K562 (cell line): Measurements from ENCODE around the gene SCGB1A1. TPM values are rescaled to one million over a fixed set of nuclear protein-coding genes. Genes with fewer than 3 reads are reported as not detected.

ENCODE experiments used
- ATAC-seq: fragments of 200-7000 bp; cut with Tn5 transposase; 3 replicates; pipeline ENCODE4 v1.9.1; 2020; ENCODE audit warnings: moderate library complexity
- BruUV-seq: library from RNA; stranded (reverse); fragments of 400-500 nt; replicated peaks from 2 replicates; lab custom pipeline; 2021; lab: Mats Ljungman, UMichigan
- CTCF ChIA-PET: fragments of 300-600 bp; formaldehyde crosslinking; extraction: SDS; loops from one replicate; lab custom pipeline; 2021; ENCODE audit warnings: low intra/inter-chr PET ratio; lab: Yijun Ruan, JAX
- POLR2A ChIA-PET: fragments of 300-600, 350-650 bp; sonication (Branson Sonifier 250); formaldehyde crosslinking; extraction: SDS; loops from one replicate; lab custom pipeline; 2021; ENCODE audit warnings: antibody characterized with exemption, inconsistent platforms; lab: Yijun Ruan, JAX
- DNase-seq, 4 experiments: peaks; one replicate each; pipeline versions ENCODE4 v3.0.0 to v3.0.0-alpha.2; 2011 to 2018; ENCODE audit warnings: low spot score in 3 of 4, mixed read lengths in 3 of 4; ENCODE audit errors: extremely low read depth in 1 of 4
- FAIRE-seq: peaks from 2 replicates; lab custom pipeline; 2011; peaks lifted over from hg19 to GRCh38; lab: Jason Lieb, UNC
- H2AFZ ChIP-seq: 2 replicates; pipeline ENCODE4 v1.6.0; 2011; ENCODE audit warnings: low read depth, low read length, control low read depth, inconsistent platforms
- H3K27ac ChIP-seq: fragments of 200-600 bp; 3 replicates; pipeline ENCODE4 v1.8.0; 2011; ENCODE audit warnings: low read depth, mild to moderate bottlenecking, control low read depth, inconsistent platforms, low read length, moderate library complexity, mixed read lengths; ENCODE audit errors: extremely low read depth
- H3K27me3 ChIP-seq, 2 experiments: fragments of 300-600 bp in 1 of 2; 2 replicates in 1 of 2; 3 replicates in 1 of 2; pipeline versions ENCODE4 v1.6.0 to v1.8.0; 2011; ENCODE audit warnings: inconsistent platforms in 2 of 2, low read length in 2 of 2, mild to moderate bottlenecking in 1 of 2, mixed read lengths in 1 of 2, moderate library complexity in 1 of 2; ENCODE audit not compliant: control insufficient read depth in 2 of 2, insufficient read depth in 2 of 2
- H3K36me3 ChIP-seq: fragments of 300-600 bp; 3 replicates; pipeline ENCODE4 v1.8.0; 2011; ENCODE audit warnings: mild to moderate bottlenecking, low read length, inconsistent platforms; ENCODE audit not compliant: control insufficient read depth, insufficient read depth
- H3K4me1 ChIP-seq, 2 experiments: fragments of 200-600 bp in 1 of 2; replicated peaks in 1 of 2; 2 replicates in 1 of 2; 3 replicates in 1 of 2; pipeline versions ENCODE4 v1.5.1 to v1.8.0; 2011; ENCODE audit warnings: inconsistent platforms in 2 of 2, low read length in 2 of 2, mild to moderate bottlenecking in 1 of 2, mixed read lengths in 1 of 2, moderate library complexity in 1 of 2; ENCODE audit not compliant: control insufficient read depth in 2 of 2, insufficient read depth in 2 of 2
- H3K4me2 ChIP-seq: 2 replicates; pipeline ENCODE4 v1.6.1; 2011; ENCODE audit warnings: low read length, control low read depth, inconsistent platforms, mixed read lengths; ENCODE audit not compliant: insufficient read depth
- H3K4me3 ChIP-seq: fragments of 200-600 bp; sonication (generic), shearing (Covaris generic); 2 replicates; pipeline ENCODE4 v1.5.1; 2016; ENCODE audit warnings: control low read depth, inconsistent platforms
- H3K79me2 ChIP-seq: fragments of 200-600 bp; 3 replicates; pipeline ENCODE4 v1.8.0; 2011; ENCODE audit warnings: low read length, inconsistent platforms; ENCODE audit not compliant: control insufficient read depth, insufficient read depth
- H3K9ac ChIP-seq, 2 experiments: 2 replicates each; pipeline versions ENCODE4 v1.6.0 to v1.6.1; 2011; ENCODE audit warnings: low read depth in 2 of 2, low read length in 2 of 2, control low read depth in 1 of 2, inconsistent platforms in 1 of 2, mild to moderate bottlenecking in 1 of 2, mixed read lengths in 1 of 2; ENCODE audit not compliant: insufficient read depth in 1 of 2
- H3K9me1 ChIP-seq: one replicate; pipeline ENCODE4 v1.6.0; 2011; ENCODE audit warnings: inconsistent platforms, mild to moderate bottlenecking, low read length, moderate library complexity; ENCODE audit not compliant: control insufficient read depth, insufficient read depth
- H3K9me3 ChIP-seq: replicated peaks from 2 replicates; pipeline ENCODE4 v1.5.1; 2011; ENCODE audit warnings: low read depth, low read length, inconsistent platforms; ENCODE audit not compliant: control insufficient read depth, insufficient read depth
- H4K20me1 ChIP-seq: replicated peaks from 2 replicates; pipeline ENCODE4 v1.6.1; 2011; ENCODE audit warnings: low read length, inconsistent platforms, mixed read lengths; ENCODE audit not compliant: control insufficient read depth, insufficient read depth
- ARHGAP35 ChIP-seq: fragments of 450-650 bp; IDR thresholded peaks from 2 replicates; pipeline ENCODE4 v1.6.1; 2018; ENCODE audit not compliant: partially characterized antibody
- ASH1L ChIP-seq: fragments of 450-650 bp; IDR thresholded peaks from 2 replicates; pipeline ENCODE4 v1.6.1; 2018; ENCODE audit warnings: borderline replicate concordance, mild to moderate bottlenecking, low read depth; ENCODE audit not compliant: partially characterized antibody
- DACH1 ChIP-seq: fragments of 450-650 bp; IDR thresholded peaks from 2 replicates; pipeline ENCODE4 v1.6.1; 2018; ENCODE audit not compliant: partially characterized antibody
- DLX4 ChIP-seq: fragments of 250-450 bp; sonication (Bioruptor Pico); IDR thresholded peaks from 2 replicates; pipeline ENCODE4 v1.6.1; 2021; ENCODE audit warnings: mild to moderate bottlenecking
- HSF4 ChIP-seq: fragments of 250-450 bp; sonication (Bioruptor Pico); IDR thresholded peaks from 2 replicates; pipeline ENCODE4 v2.1.2; 2022; ENCODE audit warnings: mild to moderate bottlenecking, moderate library complexity, borderline replicate concordance
- MITF ChIP-seq: IDR thresholded peaks from 2 replicates; pipeline ENCODE4 v1.6.1; 2014; ENCODE audit warnings: antibody characterized with exemption
- MLX ChIP-seq, 2 experiments: fragments of 450-650 bp in 1 of 2; sonication (generic) in 1 of 2; formaldehyde crosslinking; conservative IDR thresholded peaks; 2 replicates each; pipeline versions ENCODE4 v1.4.0 to v1.8.1; 2020 to 2022; ENCODE audit warnings: mild to moderate bottlenecking in 1 of 2, missing genetic modification reagents in 1 of 2
- PHB ChIP-seq: fragments of 250-450 bp; sonication (Bioruptor Pico); IDR thresholded peaks from 2 replicates; pipeline ENCODE4 v1.5.0; 2021
- RAD51 ChIP-seq: fragments of 450-650 bp; IDR thresholded peaks from 2 replicates; pipeline ENCODE4 v1.7.1; 2016; ENCODE audit warnings: low read depth, mild to moderate bottlenecking, borderline replicate concordance
- SIX5 ChIP-seq, 2 experiments: IDR thresholded peaks; 2 replicates each; pipeline ENCODE4 v1.6.1; 2011; ENCODE audit warnings: low read length in 2 of 2, borderline replicate concordance in 1 of 2, low read depth in 1 of 2, mild to moderate bottlenecking in 1 of 2, moderate library complexity in 1 of 2; ENCODE audit not compliant: insufficient read depth in 1 of 2
- YBX1 ChIP-seq: fragments of 450-650 bp; IDR thresholded peaks from 2 replicates; pipeline ENCODE4 v1.7.1; 2016; ENCODE audit warnings: mild to moderate bottlenecking
- ZBTB33 ChIP-seq: sonication (generic); formaldehyde crosslinking; IDR thresholded peaks from 2 replicates; pipeline ENCODE4 v1.8.1; 2023; ENCODE audit warnings: mild to moderate bottlenecking, missing genetic modification reagents
- ZC3H4 ChIP-seq: sonication (generic); formaldehyde crosslinking; IDR thresholded peaks from 2 replicates; pipeline ENCODE4 v1.9.0; 2021; ENCODE audit warnings: missing genetic modification reagents, borderline replicate concordance
- ZNF282 ChIP-seq: sonication (generic); formaldehyde crosslinking; IDR thresholded peaks from 2 replicates; pipeline ENCODE4 v1.8.1; 2023; ENCODE audit warnings: missing genetic modification reagents
- ZNF518B ChIP-seq: fragments of 250-450 bp; sonication (Bioruptor Pico); IDR thresholded peaks from 2 replicates; pipeline ENCODE4 v1.5.0; 2021; ENCODE audit warnings: mild to moderate bottlenecking, moderate library complexity
- WGBS: fragments of 100-300 bp; shearing (Covaris generic); methylation state at CpG from one replicate; pipeline ENCODE4 v1.1.6; 2016; ENCODE audit warnings: low coverage, mixed read lengths; ENCODE audit not compliant: insufficient coverage; ENCODE audit errors: missing lambda C conversion rate; 5-methylcytosine and 5-hydroxymethylcytosine counted together
- in situ Hi-C: fragments of 300-500 bp; cut with MboI; formaldehyde crosslinking; loops from 4 replicates; pipeline ENCODE4 v1.15.0; 2018; ENCODE audit warnings: inconsistent platforms, mixed read lengths
- intact Hi-C: fragments of 100-400 bp; cut with micrococcal nuclease; formaldehyde crosslinking; loops from 2 replicates; pipeline ENCODE4 v1.14.2; 2022
- polyA plus RNA-seq, 8 experiments: library from polyadenylated mRNA; depleted of rRNA in 4 of 8; stranded (reverse) in 5 of 8; unstranded in 3 of 8; fragments of >200 nt; fragmentation: Nextera tagmentation in 2 of 8; fragmentation: Illumina TruSeq in 1 of 8; extraction: Ambion mirVana in 2 of 8; extraction: Trizol in 1 of 8; gene quantifications; 2 replicates each; pipeline versions ENCODE4 v1.2.1 to v1.2.3, GENCODE V29; 2011 to 2014; ENCODE audit warnings: inconsistent platforms in 1 of 8, missing spikeins in 1 of 8
- total RNA-seq, 7 experiments: library from RNA; depleted of rRNA in 6 of 7; stranded (reverse); fragments of >200 nt in 6 of 7; fragmentation: Illumina TruSeq in 2 of 7; extraction: Trizol in 2 of 7; gene quantifications; 2 replicates each; pipeline versions ENCODE4 v1.2.1 to v1.2.3, GENCODE V29; 2011 to 2021; ENCODE audit warnings: low replicate concordance in 1 of 7

The SCGB1A1 gene
- total and polyA plus RNA-seq, 9 of the 15 experiments (the other 6 are each of a cell fraction or from before 2014, with no cell fraction given): 0.55 TPM; not detected in 8

GRCh38 chr11:62372871-62373270 lies 46.0 kb upstream of the SCGB1A1 start:
- Histone ChIP-seq H3K27ac (no peak overlapping the region), H3K9me3 (no peaks in the 10 kb centered on the region), H3K79me2 (no peaks in the 10 kb centered on the region), H4K20me1 (no peaks in the 10 kb centered on the region), H3K4me2 (no peak overlapping the region), H3K9ac (no peak overlapping the region), H2AFZ (no peak overlapping the region), H3K4me1 (peaks cover 14% of the 10 kb centered on the region in 2 experiments; a peak in 4 of 5 replicates), H3K4me3 (no peak overlapping the region), H3K36me3 (no peaks in the 10 kb centered on the region), H3K27me3 (no peaks in the 10 kb centered on the region), H3K9me1 (no peaks in the 10 kb centered on the region)
- CTCF ChIA-PET: no interaction called here
- ATAC-seq (no peak; the same call in 2 of the 3 replicates), FAIRE-seq (no peak), DNase-seq (no peak)
- in situ Hi-C loops: loop anchor here (5.0 kb wide), 1 partner anchor 36 kb away; the partner anchor contains the start of gene ASRGL1
- BruUV-seq: no TSS peak
- intact Hi-C loops: loop anchor here (10.0 kb wide), 1 partner anchor 48 kb away; no protein-coding TSS in a partner anchor
- WGBS: 67% methylated on average over 6 of the region's 6 CpGs
- POLR2A ChIA-PET: interaction anchor here (1.2 kb wide), 1 partner anchor 35 kb away, joined by 4 read pairs; no protein-coding TSS in a partner anchor
- no peak for TF ChIP-seq ZC3H4 (CRISPR knock-in tag)
- no peak for TF ChIP-seq SIX5 (IDR thresholded peaks at IDR 0.05; ENCODE audit: borderline replicate concordance in 1 of 2, insufficient read depth in 1 of 2, low read depth in 1 of 2, low read length in 2 of 2)
- no peak for TF ChIP-seq YBX1
- TF ChIP-seq ASH1L: no peak
- TF ChIP-seq DACH1: no peak
- no peak for TF ChIP-seq MITF
- TF ChIP-seq RAD51: no peak
- no peak for TF ChIP-seq ZNF282 (CRISPR knock-in tag)
- TF ChIP-seq ARHGAP35: no peak
- TF ChIP-seq PHB (CRISPR knock-in tag): no peak
- TF ChIP-seq HSF4: no peak
- TF ChIP-seq ZBTB33: no peak
- TF ChIP-seq ZNF518B (CRISPR knock-in tag): no peak
- no peak for TF ChIP-seq MLX (CRISPR knock-in tag; conservative IDR thresholded peaks at IDR 0.05)
- no peak for TF ChIP-seq DLX4 (CRISPR knock-in tag)
